Mesothelial cell of epicardium (in vitro differentiated cells): ENCODE results near the gene MNX1. TPM values are rescaled to one million over a fixed set of nuclear protein-coding genes. Genes with fewer than 3 reads are reported as not detected.

Source experiments
- DNase-seq, 2 experiments: peaks; one replicate each; pipeline ENCODE4 v3.0.0; 2021; ENCODE audit warnings: low spot score in 2 of 2; ENCODE audit not compliant: unreplicated experiment in 2 of 2
- H3K27ac Mint-ChIP-seq: 2 replicates; pipeline ENCODE4 v1.8.0; 2021; ENCODE audit warnings: mixed read lengths
- H3K27me3 Mint-ChIP-seq: 2 replicates; pipeline ENCODE4 v1.8.0; 2021; ENCODE audit warnings: low read depth, mixed read lengths
- H3K36me3 Mint-ChIP-seq: 2 replicates; pipeline ENCODE4 v1.8.0; 2021; ENCODE audit warnings: mixed read lengths
- H3K4me1 Mint-ChIP-seq: 2 replicates; pipeline ENCODE4 v1.8.0; 2021; ENCODE audit warnings: mixed read lengths
- H3K4me3 Mint-ChIP-seq: 2 replicates; pipeline ENCODE4 v1.8.0; 2021; ENCODE audit warnings: mild to moderate bottlenecking, moderate library complexity, mixed read lengths
- H3K9me3 Mint-ChIP-seq: 2 replicates; pipeline ENCODE4 v1.8.0; 2021; ENCODE audit warnings: mixed read lengths
- CTCF ChIP-seq: fragments of 200-600 bp; sonication (generic); IDR thresholded peaks from one replicate; pipeline ENCODE4 v1.5.0; 2021; ENCODE audit warnings: antibody characterized with exemption; ENCODE audit not compliant: unreplicated experiment
- total RNA-seq: library from RNA; stranded (reverse); gene quantifications from 3 replicates; pipeline ENCODE4 v1.2.1, GENCODE V29; 2021

MNX1 gene
- total RNA-seq, 1 donor from 2014 or later = not detected

- H3K27me3 Mint-ChIP-seq = peaks cover 96% of the 10 kb centered on the region
- no peak for TF ChIP-seq CTCF
- H3K9me3 Mint-ChIP-seq = no peaks in the 10 kb centered on the region
- H3K4me1 Mint-ChIP-seq = peaks cover 4% of the 10 kb centered on the region
- H3K4me3 Mint-ChIP-seq = no peak overlapping the region
- DNase-seq = no peak
- H3K27ac Mint-ChIP-seq = no peak overlapping the region
- H3K36me3 Mint-ChIP-seq = no peaks in the 10 kb centered on the region
Measured at GRCh38 chr7:157023589-157023905, 13.1 kb upstream of the MNX1 start.

GRCh38 chr7:157022681-157023588 is 12.5 kb upstream of the MNX1 start:
- Mint-ChIP-seq H3K27me3 (peaks cover 95% of the 10 kb centered on the region), H3K9me3 (no peaks in the 10 kb centered on the region), H3K4me3 (no peak overlapping the region), H3K36me3 (no peaks in the 10 kb centered on the region), H3K27ac (no peak overlapping the region), H3K4me1 (peaks cover 6% of the 10 kb centered on the region)
- no peak for TF ChIP-seq CTCF
- no peak for DNase-seq

- no peak overlapping the region for H3K4me3 Mint-ChIP-seq
- peaks cover 95% of the 10 kb centered on the region for H3K27me3 Mint-ChIP-seq
- no peak for TF ChIP-seq CTCF
- no peaks in the 10 kb centered on the region for H3K9me3 Mint-ChIP-seq
- H3K4me1 Mint-ChIP-seq = peaks cover 6% of the 10 kb centered on the region
- H3K36me3 Mint-ChIP-seq = no peaks in the 10 kb centered on the region
- DNase-seq = no peak
- H3K27ac Mint-ChIP-seq = no peak overlapping the region
Measured at GRCh38 chr7:157021871-157022680, 11.6 kb upstream of the MNX1 start.

DNA sequence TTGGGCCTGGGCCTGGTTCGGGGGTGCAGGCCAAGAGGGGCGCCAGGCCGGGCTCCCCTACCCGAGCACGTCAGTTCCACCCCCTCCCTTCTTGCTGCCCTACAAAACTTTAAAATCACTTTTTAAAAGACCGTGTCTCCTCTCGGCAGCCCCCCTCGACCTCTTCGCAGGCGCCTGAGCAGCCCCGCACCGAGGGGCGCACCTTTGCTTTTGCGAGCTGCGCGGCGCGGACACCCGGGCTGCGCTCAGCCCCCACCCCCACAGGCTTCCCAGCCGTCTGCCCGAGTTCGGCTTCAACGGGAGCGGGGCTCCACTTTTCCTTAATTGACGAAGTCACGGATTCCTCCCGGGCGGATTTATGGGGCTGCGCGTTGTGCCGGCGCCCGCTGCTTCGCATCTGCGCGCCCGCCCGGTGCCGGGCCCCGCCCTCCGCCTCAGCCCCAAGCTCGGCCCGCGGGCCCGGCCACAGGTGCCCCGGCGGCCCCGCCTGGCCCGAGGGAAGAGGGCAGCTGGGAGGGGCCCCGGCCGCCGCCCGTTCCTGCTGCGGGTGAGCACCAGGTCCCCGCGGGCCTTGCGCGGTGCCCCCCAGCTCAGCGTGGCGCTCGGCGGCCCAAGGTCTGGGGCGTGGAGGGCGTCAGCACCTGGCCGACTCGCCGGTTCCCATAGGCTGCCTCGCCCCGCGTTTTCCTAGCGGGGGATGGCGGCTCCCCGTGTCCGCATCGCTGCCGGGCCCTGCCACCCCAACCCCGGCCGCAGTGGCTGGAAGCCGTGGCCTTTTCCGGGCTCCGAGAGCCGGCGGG is 10.8 kb upstream of the MNX1 start:
- peaks cover 6% of the 10 kb centered on the region for H3K4me1 Mint-ChIP-seq
- no peak for TF ChIP-seq CTCF
- H3K9me3 Mint-ChIP-seq = no peaks in the 10 kb centered on the region
- H3K27ac Mint-ChIP-seq = no peak overlapping the region
- DNase-seq = no peak
- no peak overlapping the region for H3K4me3 Mint-ChIP-seq
- peaks cover 95% of the 10 kb centered on the region for H3K27me3 Mint-ChIP-seq
- no peaks in the 10 kb centered on the region for H3K36me3 Mint-ChIP-seq

- Mint-ChIP-seq H3K9me3 (no peaks in the 10 kb centered on the region), H3K27ac (no peak overlapping the region), H3K4me1 (peaks cover 6% of the 10 kb centered on the region), H3K36me3 (no peaks in the 10 kb centered on the region), H3K4me3 (no peak overlapping the region), H3K27me3 (peaks cover 95% of the 10 kb centered on the region)
- TF ChIP-seq CTCF = no peak
- DNase-seq = no peak
Measured at GRCh38 chr7:157020514-157021070, 10.1 kb upstream of the MNX1 start.
